Measurements from ENCODE around the gene CEBPE. TPM values are rescaled to one million over a fixed set of nuclear protein-coding genes. Genes with fewer than 3 reads are reported as not detected.

Gene CEBPE
- total RNA-seq, 1 experiment from 2014 or later, result not detected

DNA sequence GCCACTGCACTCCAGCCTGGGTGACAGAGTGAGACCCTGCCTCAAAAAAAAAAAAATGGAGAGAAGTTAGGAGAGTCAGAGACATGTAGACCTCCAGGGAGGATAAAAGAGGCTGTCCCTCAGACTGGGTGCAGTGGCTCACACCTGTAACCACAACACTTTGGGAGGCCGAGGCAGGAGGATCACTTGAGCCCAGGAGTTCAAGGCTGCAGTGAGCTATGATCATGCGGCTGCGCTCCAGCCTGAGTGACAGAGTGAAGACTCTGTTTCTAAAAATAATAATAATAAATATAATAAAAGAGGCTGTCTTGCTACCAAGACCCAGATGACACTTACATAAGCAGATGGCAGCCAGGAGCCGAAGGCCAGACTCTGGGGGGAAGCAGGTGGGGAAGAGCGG, 45.9 kb upstream of the CEBPE start:
- Histone ChIP-seq H3K9me2 (ENCODE audit: insufficient read depth) (no peaks in the 10 kb centered on the region), H3K9me3 (ENCODE audit: control insufficient read depth in 1 of 2, insufficient read depth in 1 of 2, low read depth in 1 of 2, low read length in 2 of 2) (no peaks in the 10 kb centered on the region), H3K27me3 (ENCODE audit: insufficient read depth, low read length) (no peaks in the 10 kb centered on the region), H2AFZ (ENCODE audit: low read depth, low read length, poor library complexity, severe bottlenecking) (no peak overlapping the region), H3K36me3 (ENCODE audit: control insufficient read depth in 1 of 2, insufficient read depth in 2 of 2, low read length in 2 of 2) (no peaks in the 10 kb centered on the region), H3K9ac (ENCODE audit: low read length) (no peak overlapping the region), H3K27ac (ENCODE audit: low read depth, low read length) (no peak overlapping the region), H3K4me3 (replicated peaks in 1 of 2; ENCODE audit: low read depth in 1 of 2, low read length in 2 of 2) (no peak overlapping the region), H3K4me1 (ENCODE audit: control insufficient read depth in 1 of 2, insufficient read depth in 2 of 2, low read length in 2 of 2) (no peaks in the 10 kb centered on the region), H3K4me2 (ENCODE audit: low read length) (no peak overlapping the region), H4K20me1 (ENCODE audit: insufficient read depth) (no peaks in the 10 kb centered on the region), H3K79me2 (ENCODE audit: insufficient read depth, low read length) (no peaks in the 10 kb centered on the region)
- ChIA-PET CTCF (no interaction called here), RAD21 (ENCODE audit: low non-redundant PET in 1 of 2, low total read pairs in 2 of 2, uncharacterized antibody in 2 of 2, unreplicated experiment in 2 of 2) (no interaction called here), POLR2A (no interaction called here)
- DNase-seq (ENCODE audit: low read depth, low spot score) (no peak), ATAC-seq (no peak)
- TF ChIP-seq ZFX (IDR thresholded peaks at IDR 0.05), result no peak
- no peak for TF ChIP-seq SP1 (IDR thresholded peaks at IDR 0.05; ENCODE audit: low read depth)
- TF ChIP-seq, protein P1, sequence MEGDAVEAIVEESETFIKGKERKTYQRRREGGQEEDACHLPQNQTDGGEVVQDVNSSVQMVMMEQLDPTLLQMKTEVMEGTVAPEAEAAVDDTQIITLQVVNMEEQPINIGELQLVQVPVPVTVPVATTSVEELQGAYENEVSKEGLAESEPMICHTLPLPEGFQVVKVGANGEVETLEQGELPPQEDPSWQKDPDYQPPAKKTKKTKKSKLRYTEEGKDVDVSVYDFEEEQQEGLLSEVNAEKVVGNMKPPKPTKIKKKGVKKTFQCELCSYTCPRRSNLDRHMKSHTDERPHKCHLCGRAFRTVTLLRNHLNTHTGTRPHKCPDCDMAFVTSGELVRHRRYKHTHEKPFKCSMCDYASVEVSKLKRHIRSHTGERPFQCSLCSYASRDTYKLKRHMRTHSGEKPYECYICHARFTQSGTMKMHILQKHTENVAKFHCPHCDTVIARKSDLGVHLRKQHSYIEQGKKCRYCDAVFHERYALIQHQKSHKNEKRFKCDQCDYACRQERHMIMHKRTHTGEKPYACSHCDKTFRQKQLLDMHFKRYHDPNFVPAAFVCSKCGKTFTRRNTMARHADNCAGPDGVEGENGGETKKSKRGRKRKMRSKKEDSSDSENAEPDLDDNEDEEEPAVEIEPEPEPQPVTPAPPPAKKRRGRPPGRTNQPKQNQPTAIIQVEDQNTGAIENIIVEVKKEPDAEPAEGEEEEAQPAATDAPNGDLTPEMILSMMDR (IDR thresholded peaks at IDR 0.05 in 2 of 3, conservative IDR thresholded peaks at IDR 0.05 in 1 of 3; ENCODE audit: borderline replicate concordance in 1 of 3, insufficient read depth in 1 of 3, low read depth in 2 of 3, low read length in 2 of 3), result no peak
- no peak for TF ChIP-seq FOSL1 (IDR thresholded peaks at IDR 0.05; ENCODE audit: low read depth)
- no peak for TF ChIP-seq TCF7L2 (IDR thresholded peaks at IDR 0.05; ENCODE audit: borderline replicate concordance, extremely low read depth, insufficient read depth, insufficient read length)
- TF ChIP-seq POLR2A (IDR thresholded peaks at IDR 0.05; ENCODE audit: borderline replicate concordance, extremely low read depth, insufficient read depth, insufficient read length), result no peak
- no peak for TF ChIP-seq EGR1 (IDR thresholded peaks at IDR 0.05; ENCODE audit: low read depth)
- TF ChIP-seq EZH2 (IDR thresholded peaks at IDR 0.05), result no peak
- TF ChIP-seq, protein P2, sequence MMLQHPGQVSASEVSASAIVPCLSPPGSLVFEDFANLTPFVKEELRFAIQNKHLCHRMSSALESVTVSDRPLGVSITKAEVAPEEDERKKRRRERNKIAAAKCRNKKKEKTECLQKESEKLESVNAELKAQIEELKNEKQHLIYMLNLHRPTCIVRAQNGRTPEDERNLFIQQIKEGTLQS (IDR thresholded peaks at IDR 0.05), result no peak
- TF ChIP-seq ELF1 (IDR thresholded peaks at IDR 0.05; ENCODE audit: borderline replicate concordance, low read depth), result no peak
- no peak for TF ChIP-seq POLR2AphosphoS5 (IDR thresholded peaks at IDR 0.05; ENCODE audit: low read depth, low read length)
- TF ChIP-seq CEBPB (IDR thresholded peaks at IDR 0.05; ENCODE audit: low read depth), result no peak
- no peak for TF ChIP-seq ZNF274 (IDR thresholded peaks at IDR 0.05; ENCODE audit: low read depth, low read length)
- TF ChIP-seq RAD21 (IDR thresholded peaks at IDR 0.05; ENCODE audit: low read depth), result no peak
- TF ChIP-seq, protein P3, sequence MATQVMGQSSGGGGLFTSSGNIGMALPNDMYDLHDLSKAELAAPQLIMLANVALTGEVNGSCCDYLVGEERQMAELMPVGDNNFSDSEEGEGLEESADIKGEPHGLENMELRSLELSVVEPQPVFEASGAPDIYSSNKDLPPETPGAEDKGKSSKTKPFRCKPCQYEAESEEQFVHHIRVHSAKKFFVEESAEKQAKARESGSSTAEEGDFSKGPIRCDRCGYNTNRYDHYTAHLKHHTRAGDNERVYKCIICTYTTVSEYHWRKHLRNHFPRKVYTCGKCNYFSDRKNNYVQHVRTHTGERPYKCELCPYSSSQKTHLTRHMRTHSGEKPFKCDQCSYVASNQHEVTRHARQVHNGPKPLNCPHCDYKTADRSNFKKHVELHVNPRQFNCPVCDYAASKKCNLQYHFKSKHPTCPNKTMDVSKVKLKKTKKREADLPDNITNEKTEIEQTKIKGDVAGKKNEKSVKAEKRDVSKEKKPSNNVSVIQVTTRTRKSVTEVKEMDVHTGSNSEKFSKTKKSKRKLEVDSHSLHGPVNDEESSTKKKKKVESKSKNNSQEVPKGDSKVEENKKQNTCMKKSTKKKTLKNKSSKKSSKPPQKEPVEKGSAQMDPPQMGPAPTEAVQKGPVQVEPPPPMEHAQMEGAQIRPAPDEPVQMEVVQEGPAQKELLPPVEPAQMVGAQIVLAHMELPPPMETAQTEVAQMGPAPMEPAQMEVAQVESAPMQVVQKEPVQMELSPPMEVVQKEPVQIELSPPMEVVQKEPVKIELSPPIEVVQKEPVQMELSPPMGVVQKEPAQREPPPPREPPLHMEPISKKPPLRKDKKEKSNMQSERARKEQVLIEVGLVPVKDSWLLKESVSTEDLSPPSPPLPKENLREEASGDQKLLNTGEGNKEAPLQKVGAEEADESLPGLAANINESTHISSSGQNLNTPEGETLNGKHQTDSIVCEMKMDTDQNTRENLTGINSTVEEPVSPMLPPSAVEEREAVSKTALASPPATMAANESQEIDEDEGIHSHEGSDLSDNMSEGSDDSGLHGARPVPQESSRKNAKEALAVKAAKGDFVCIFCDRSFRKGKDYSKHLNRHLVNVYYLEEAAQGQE (IDR thresholded peaks at IDR 0.05; ENCODE audit: low read depth), result no peak
- TF ChIP-seq SIN3A (IDR thresholded peaks at IDR 0.05; ENCODE audit: low read depth), result no peak
- TF ChIP-seq JUND (IDR thresholded peaks at IDR 0.05), result no peak
- no peak for TF ChIP-seq SRF (IDR thresholded peaks at IDR 0.05; ENCODE audit: low read depth)
- TF ChIP-seq, protein P4, sequence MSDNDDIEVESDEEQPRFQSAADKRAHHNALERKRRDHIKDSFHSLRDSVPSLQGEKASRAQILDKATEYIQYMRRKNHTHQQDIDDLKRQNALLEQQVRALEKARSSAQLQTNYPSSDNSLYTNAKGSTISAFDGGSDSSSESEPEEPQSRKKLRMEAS (IDR thresholded peaks at IDR 0.05), result no peak
- TF ChIP-seq CBX3 (IDR thresholded peaks at IDR 0.05; ENCODE audit: low read depth), result no peak
- no TSS peak for BruUV-seq (replicated peaks)
- intact Hi-C loops (cut with micrococcal nuclease), result no loop called here
